CD14-positive monocyte (primary cell): ENCODE results near the gene TRAM2. TPM values are rescaled to one million over a fixed set of nuclear protein-coding genes. Genes with fewer than 3 reads are reported as not detected.

ENCODE experiments used
- DNase-seq, 3 donors: peaks; one replicate each; pipeline ENCODE4 v3.0.0-alpha.2; 2011 to 2022
- H2AFZ ChIP-seq: 2 replicates; pipeline ENCODE4 v1.6.0; 2012; ENCODE audit warnings: mild to moderate bottlenecking, low read depth, low read length, inconsistent platforms; ENCODE audit not compliant: insufficient read depth, poor library complexity, severe bottlenecking
- H3K27ac ChIP-seq, 2 donors: 1 replicate in 1 of 2; 2 replicates in 1 of 2; pipeline ENCODE4 v1.5.1; 2012 to 2013; ENCODE audit warnings: low read length in 2 of 2, control low read depth in 1 of 2, inconsistent platforms in 1 of 2, low read depth in 1 of 2, mild to moderate bottlenecking in 1 of 2
- H3K27me3 ChIP-seq, 2 donors: one replicate each; pipeline versions ENCODE4 v1.6.0 to v1.6.1; 2011 to 2013; ENCODE audit warnings: low read length in 2 of 2; ENCODE audit not compliant: control insufficient read depth in 2 of 2, insufficient read depth in 2 of 2
- H3K36me3 ChIP-seq, 2 donors: replicated peaks in 1 of 2; 1 replicate in 1 of 2; 2 replicates in 1 of 2; pipeline versions ENCODE4 v1.5.1 to v1.6.1; 2012 to 2013; ENCODE audit warnings: low read length in 2 of 2, control low read depth in 1 of 2, inconsistent platforms in 1 of 2, mild to moderate bottlenecking in 1 of 2; ENCODE audit not compliant: insufficient read depth in 2 of 2, control insufficient read depth in 1 of 2
- H3K4me1 ChIP-seq, 2 donors: 1 replicate in 1 of 2; 2 replicates in 1 of 2; pipeline versions ENCODE4 v1.5.1 to v1.6.1; 2012 to 2013; ENCODE audit warnings: low read length in 2 of 2, control low read depth in 1 of 2, inconsistent platforms in 1 of 2, mild to moderate bottlenecking in 1 of 2, moderate library complexity in 1 of 2; ENCODE audit not compliant: insufficient read depth in 2 of 2, control insufficient read depth in 1 of 2
- H3K4me2 ChIP-seq: replicated peaks from 2 replicates; pipeline ENCODE3; 2012; ENCODE audit warnings: low read length, moderate library complexity, mild to moderate bottlenecking; ENCODE audit not compliant: poor library complexity, severe bottlenecking; ENCODE audit errors: extremely low read depth
- H3K4me3 ChIP-seq, 3 experiments: fragments of 200-600 bp in 1 of 3; sonication (generic) in 1 of 3; replicated peaks in 1 of 3; 1 replicate in 2 of 3; 2 replicates in 1 of 3; pipeline ENCODE4 v1.5.1; 2011 to 2013; ENCODE audit warnings: low read length in 3 of 3, mild to moderate bottlenecking in 3 of 3, control low read depth in 2 of 3, low read depth in 2 of 3, inconsistent platforms in 1 of 3, moderate library complexity in 1 of 3
- H3K79me2 ChIP-seq: 2 replicates; pipeline ENCODE4 v1.6.0; 2012; ENCODE audit warnings: mild to moderate bottlenecking, control low read depth, inconsistent platforms, low read length, moderate library complexity; ENCODE audit not compliant: insufficient read depth
- H3K9ac ChIP-seq: 2 replicates; pipeline ENCODE4 v1.6.0; 2017; ENCODE audit warnings: low read length, mild to moderate bottlenecking; ENCODE audit not compliant: insufficient read depth, poor library complexity, severe bottlenecking
- H3K9me3 ChIP-seq, 2 donors: replicated peaks in 1 of 2; 1 replicate in 1 of 2; 2 replicates in 1 of 2; pipeline versions ENCODE4 v1.5.1 to v1.6.1; 2012 to 2013; ENCODE audit warnings: low read length in 2 of 2, control low read depth in 1 of 2; ENCODE audit not compliant: control insufficient read depth in 1 of 2, insufficient read depth in 1 of 2
- H4K20me1 ChIP-seq: 2 replicates; pipeline ENCODE4 v1.6.0; 2012; ENCODE audit warnings: mild to moderate bottlenecking, low read length, control low read depth, moderate library complexity; ENCODE audit not compliant: insufficient read depth
- H3K27ac Mint-ChIP-seq, 7 donors: one replicate each; pipeline ENCODE4 v1.8.0; 2020; ENCODE audit warnings: mild to moderate bottlenecking in 7 of 7, mixed read lengths in 7 of 7, moderate library complexity in 6 of 7, inconsistent platforms in 2 of 7
- H3K27me3 Mint-ChIP-seq, 3 donors: one replicate each; pipeline ENCODE4 v1.8.0; 2021 to 2022; ENCODE audit warnings: low read depth in 3 of 3, mild to moderate bottlenecking in 3 of 3, mixed read lengths in 3 of 3, moderate library complexity in 3 of 3, inconsistent platforms in 1 of 3
- H3K36me3 Mint-ChIP-seq, 2 donors: one replicate each; pipeline ENCODE4 v1.8.0; 2020; ENCODE audit warnings: mixed read lengths in 2 of 2, inconsistent platforms in 1 of 2, mild to moderate bottlenecking in 1 of 2
- H3K4me1 Mint-ChIP-seq: one replicate; pipeline ENCODE4 v1.8.0; 2020; ENCODE audit warnings: mild to moderate bottlenecking, mixed read lengths
- H3K4me3 Mint-ChIP-seq, 2 donors: one replicate each; pipeline ENCODE4 v1.8.0; 2020; ENCODE audit warnings: mild to moderate bottlenecking in 2 of 2, mixed read lengths in 2 of 2, moderate library complexity in 1 of 2
- H3K9me3 Mint-ChIP-seq, 7 donors: one replicate each; pipeline ENCODE4 v1.8.0; 2020 to 2022; ENCODE audit warnings: mixed read lengths in 7 of 7, mild to moderate bottlenecking in 6 of 7, moderate library complexity in 6 of 7, inconsistent platforms in 2 of 7
- CTCF ChIP-seq: fragments of 200-600 bp; IDR thresholded peaks from one replicate; pipeline ENCODE4 v1.8.0; 2022; ENCODE audit warnings: antibody characterized with exemption, mild to moderate bottlenecking
- WGBS: methylation state at CpG from one replicate; pipeline ENCODE4 v1.1.5; 2013; ENCODE audit warnings: missing lambda C conversion rate; ENCODE audit not compliant: insufficient coverage; 5-methylcytosine and 5-hydroxymethylcytosine counted together
- intact Hi-C, 2 donors: fragments of 100-400 bp; cut with micrococcal nuclease; formaldehyde crosslinking; loops; one replicate each; pipeline versions ENCODE4 v1.15.0 to v1.15.1; 2023
- polyA plus RNA-seq, 3 donors: library from polyadenylated mRNA; depleted of rRNA in 1 of 3; unstranded in 2 of 3; stranded (reverse) in 1 of 3; fragments of 300-500 nt in 2 of 3; fragments of >200 nt in 1 of 3; fragmentation: Illumina TruSeq in 2 of 3; gene quantifications; 1 replicate in 2 of 3; 2 replicates in 1 of 3; pipeline ENCODE4 v1.2.3, GENCODE V29; 2012 to 2021

The TRAM2 gene
- polyA plus RNA-seq, 3 donors: 4.7 to 11.7 (median 5.9) TPM

- H3K9me3 ChIP-seq: no peaks in the 10 kb centered on the region
- peaks cover 0 to 6% of the 10 kb centered on the region in 2 donors for H3K36me3 Mint-ChIP-seq
- H3K27me3 Mint-ChIP-seq: peaks cover 0 to 2% (median 0%) of the 10 kb centered on the region in 3 donors
- H3K4me1 ChIP-seq: peaks cover 13 to 14% of the 10 kb centered on the region in 2 donors
- H3K4me1 Mint-ChIP-seq: peaks cover 24% of the 10 kb centered on the region
- no peaks in the 10 kb centered on the region for H3K27me3 ChIP-seq
- intact Hi-C loops: no loop called here
- no peak for TF ChIP-seq CTCF
- H2AFZ ChIP-seq: no peak overlapping the region
- no peaks in the 10 kb centered on the region for H3K36me3 ChIP-seq
- no peak overlapping the region for H3K27ac ChIP-seq
- no peak overlapping the region for H3K27ac Mint-ChIP-seq
- peak overlapping the region in 1 of 2 donors; percentile 16 for H3K4me3 Mint-ChIP-seq
- H3K79me2 ChIP-seq: no peaks in the 10 kb centered on the region
- 89% methylated on average over 1 of the region's 1 CpG for WGBS
- H3K4me3 ChIP-seq: no peak overlapping the region
- no peak overlapping the region for H3K4me2 ChIP-seq
- H4K20me1 ChIP-seq: no peaks in the 10 kb centered on the region
- H3K9me3 Mint-ChIP-seq: peaks cover 0 to 1% (median 0%) of the 10 kb centered on the region in 7 donors
- DNase-seq: no peak
- H3K9ac ChIP-seq: no peak overlapping the region
These were observed 11.8 kb upstream of the TRAM2 start for GRCh38 chr6:52588710-52589091.

- intact Hi-C loops: no loop called here
- peaks cover 0 to 6% of the 10 kb centered on the region in 2 donors for H3K36me3 Mint-ChIP-seq
- no peak for TF ChIP-seq CTCF
- H2AFZ ChIP-seq: no peak overlapping the region
- H3K79me2 ChIP-seq: no peaks in the 10 kb centered on the region
- H3K4me3 ChIP-seq: no peak overlapping the region
- no peaks in the 10 kb centered on the region for H3K27me3 Mint-ChIP-seq
- H3K9me3 Mint-ChIP-seq: peaks cover 0 to 1% (median 0%) of the 10 kb centered on the region in 7 donors
- H3K27ac Mint-ChIP-seq: peak overlapping the region in 1 of 7 donors; percentile 7
- 17% methylated on average over 1 of the region's 8 CpGs for WGBS
- no peak overlapping the region for H3K4me2 ChIP-seq
- no peak overlapping the region for H3K9ac ChIP-seq
- peak in 1 of 3 donors; percentile 22 for DNase-seq
- H3K4me1 ChIP-seq: peaks cover 11 to 12% of the 10 kb centered on the region in 2 donors
- H4K20me1 ChIP-seq: no peaks in the 10 kb centered on the region
- H3K27me3 ChIP-seq: no peaks in the 10 kb centered on the region
- H3K9me3 ChIP-seq: no peaks in the 10 kb centered on the region
- H3K4me3 Mint-ChIP-seq: peak overlapping the region in 1 of 2 donors; percentile 16
- peaks cover 20% of the 10 kb centered on the region for H3K4me1 Mint-ChIP-seq
- no peak overlapping the region for H3K27ac ChIP-seq
- H3K36me3 ChIP-seq: no peaks in the 10 kb centered on the region
These were observed 11.3 kb upstream of the TRAM2 start for GRCh38 chr6:52588087-52588709.
